Measurements from ENCODE around the gene ZNF764. TPM values are rescaled to one million over a fixed set of nuclear protein-coding genes. Genes with fewer than 3 reads are reported as not detected.

ZNF764 gene
- total and polyA plus RNA-seq, 9 of the 15 experiments (the other 6 are each of a cell fraction or from before 2014, with no cell fraction given), result 0.69 to 10.1 (median 4.1) TPM

- TF ChIP-seq ZNF592 (IDR thresholded peaks at IDR 0.05) (no peak), NFIC (IDR thresholded peaks at IDR 0.05) (peak; percentile 49), ETS1 (conservative IDR thresholded peaks at IDR 0.05; ENCODE audit: control insufficient read depth, low read depth, low read length) (peak; percentile 50; the same call in 1 of the 2 replicates), ARID3B (CRISPR knock-in tag; IDR thresholded peaks at IDR 0.05; ENCODE audit: borderline replicate concordance) (0 out of 2 replicates have a peak, but pooled peaks have one; percentile 42), SMAD3 (CRISPR knock-in tag; conservative IDR thresholded peaks at IDR 0.05) (peak; percentile 59; the same call in 1 of the 2 replicates), SRF (CRISPR knock-in tag; IDR thresholded peaks at IDR 0.05) (peak in 1 of 2 experiments; percentile 54; a peak in 1 of 4 replicates), MLX (CRISPR knock-in tag; conservative IDR thresholded peaks at IDR 0.05) (0 out of 4 replicates have a peak, but pooled peaks of 1 of the 2 experiments have one; percentile 16), CCNT2 (IDR thresholded peaks at IDR 0.05; ENCODE audit: borderline replicate concordance, extremely low read depth, insufficient read length, low read depth, low read length) (peak; percentile 56), TAF7 (tag; IDR thresholded peaks at IDR 0.05) (peak; percentile 82), ZNF77 (CRISPR knock-in tag; IDR thresholded peaks at IDR 0.05) (no peak), NFYB (IDR thresholded peaks at IDR 0.05; ENCODE audit: extremely low read depth, insufficient read length) (peak; percentile 24), DDX20 (tag; IDR thresholded peaks at IDR 0.05; ENCODE audit: low read depth) (no peak), BDP1 (IDR thresholded peaks at IDR 0.05; ENCODE audit: insufficient read depth, insufficient read length) (no peak), THAP12 (CRISPR knock-in tag; IDR thresholded peaks at IDR 0.05) (peak; percentile 99), PHB (CRISPR knock-in tag; IDR thresholded peaks at IDR 0.05) (peak; percentile 56; the same call in 1 of the 2 replicates)
Measured at GRCh38 chr16:30526823-30527634, 31.1 kb downstream of the ZNF764 start (continued).

Measured in K562 (cell line).